ENCODE data around the gene RAPGEF3. TPM values are rescaled to one million over a fixed set of nuclear protein-coding genes. Genes with fewer than 3 reads are reported as not detected.

The RAPGEF3 gene
- total and polyA plus RNA-seq, 2 of the 8 experiments (the other 6 are each of a cell fraction or from before 2014, with no cell fraction given): 5.0 to 9.4 TPM

DNA sequence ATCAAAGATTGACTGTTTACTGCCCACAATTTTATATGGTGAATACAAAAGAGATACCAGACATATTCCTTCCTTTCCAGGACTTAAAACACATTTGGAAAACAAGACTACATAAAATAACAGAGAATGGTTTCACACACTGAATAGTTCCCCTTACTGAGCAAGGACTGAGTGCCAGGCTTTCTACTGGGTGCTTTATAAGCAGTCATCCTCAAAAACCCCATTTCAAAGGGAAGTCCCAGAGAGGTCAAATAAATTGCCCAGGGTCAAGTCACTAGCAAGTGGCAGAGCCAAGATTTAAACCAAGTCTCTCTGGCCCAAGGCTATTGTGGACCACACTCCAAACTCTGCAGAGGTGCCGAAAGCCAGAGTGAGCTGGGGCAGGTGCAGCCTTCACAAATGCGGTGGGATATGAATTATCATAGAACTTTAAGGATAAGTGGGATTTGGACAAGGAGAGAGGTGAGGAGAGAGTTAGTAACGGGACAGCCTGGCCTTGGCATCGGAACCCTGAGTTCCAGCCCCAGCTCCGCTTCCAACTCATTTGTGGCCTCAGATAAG is 43.8 kb downstream of the RAPGEF3 start:
- H2BK5ac ChIP-seq (ENCODE audit: low read depth, low read length): no peak overlapping the region
- H4K5ac ChIP-seq (ENCODE audit: insufficient read length, low read depth, low read length): no peak overlapping the region
- H2BK15ac ChIP-seq (ENCODE audit: low read length): no peak overlapping the region
- no peak overlapping the region for H3K4me3 ChIP-seq (ENCODE audit: extremely low read depth in 1 of 4, insufficient read depth in 2 of 4, low read depth in 3 of 4, low read length in 4 of 4)
- H2BK20ac ChIP-seq (ENCODE audit: low read length): no peak overlapping the region
- H2AFZ ChIP-seq (ENCODE audit: low read length): no peak overlapping the region
- no peak overlapping the region for H2BK12ac ChIP-seq (ENCODE audit: low read depth, low read length)
- CTCF ChIA-PET (ENCODE audit: partially characterized antibody): interaction anchor here (0.6 to 64.6 kb wide), 32 partner anchors 9 to 1609 kb away, joined by 3 to 2442 read pairs (median 5); partner anchors contain the start of genes ENDOU, RAPGEF3, RPAP3 and SLC48A1
- no peak overlapping the region for H3K9ac ChIP-seq (replicated peaks in 1 of 4; ENCODE audit: extremely low read depth in 1 of 4, low read depth in 3 of 4, low read length in 3 of 4)
- H3K9me3 ChIP-seq (ENCODE audit: insufficient read depth in 2 of 2, low read depth in 1 of 2, low read length in 1 of 2): no peaks in the 10 kb centered on the region
- H4K91ac ChIP-seq (replicated peaks; ENCODE audit: insufficient read length, low read length): no peak overlapping the region
- H3K14ac ChIP-seq (ENCODE audit: insufficient read length): no peak overlapping the region
- no peak overlapping the region for H3K23ac ChIP-seq (ENCODE audit: insufficient read length)
- H3K4ac ChIP-seq (replicated peaks; ENCODE audit: insufficient read length, low read depth, low read length): no peak overlapping the region
- H4K8ac ChIP-seq (ENCODE audit: extremely low read depth, insufficient read depth, low read length): no peak overlapping the region
- FAIRE-seq (no peak), DNase-seq (ENCODE audit: low read depth in 1 of 2, low spot score in 2 of 2) (no peak)
- 54% methylated on average over 5 of the region's 5 CpGs; no CpG with 5 or more reads in 1 of the 2 experiments for WGBS, 2 experiments (ENCODE audit: extremely low coverage in 1 of 2, insufficient coverage in 1 of 2, insufficient read length in 1 of 2, insufficient replicate concordance in 2 of 2, low coverage in 1 of 2, low lambda C conversion rate in 2 of 2, missing lambda C conversion rate in 1 of 2)
- H3K79me1 ChIP-seq (ENCODE audit: low read depth, low read length): no peaks in the 10 kb centered on the region
- H3K4me1 ChIP-seq (replicated peaks in 1 of 4; ENCODE audit: control insufficient read depth in 3 of 4, insufficient read depth in 4 of 4, low read length in 3 of 4): peaks cover 4 to 9% (median 8%) of the 10 kb centered on the region in 4 experiments; a peak in 5 of 7 replicates
- H3K23me2 ChIP-seq (ENCODE audit: low read depth, low read length): no peaks in the 10 kb centered on the region
- no peak overlapping the region for H3K27ac ChIP-seq (ENCODE audit: low read depth, low read length)
- H3K79me2 ChIP-seq (ENCODE audit: control insufficient read depth in 1 of 2, insufficient read depth in 2 of 2, low read length in 2 of 2): no peaks in the 10 kb centered on the region
- 0 out of 8 replicates have a peak, but pooled peaks cover 0 to 1% (median 0%) of the 10 kb centered on the region in 4 experiments for H3K36me3 ChIP-seq (ENCODE audit: control insufficient read depth in 2 of 4, insufficient read depth in 4 of 4, low read length in 3 of 4)
- H3K18ac ChIP-seq (ENCODE audit: extremely low read depth, low read length): no peak overlapping the region
- no peaks in the 10 kb centered on the region for H4K20me1 ChIP-seq (replicated peaks in 1 of 2; ENCODE audit: control insufficient read depth in 1 of 2, insufficient read depth in 2 of 2, low read length in 2 of 2)
- H3K27me3 ChIP-seq (replicated peaks in 1 of 4; ENCODE audit: control insufficient read depth in 3 of 4, extremely low read depth in 1 of 4, insufficient read depth in 3 of 4, low read length in 3 of 4): peaks cover 0 to 7% (median 3%) of the 10 kb centered on the region in 4 experiments; a peak in 3 of 7 replicates
- POLR2A ChIA-PET (ENCODE audit: partially characterized antibody): interaction anchor here (1.2 to 1.9 kb wide), 2 partner anchors 22 to 65 kb away, joined by 4 to 6 read pairs; no protein-coding TSS in a partner anchor
- no peak overlapping the region for H2BK120ac ChIP-seq (replicated peaks; ENCODE audit: low read depth, low read length)
- no peak overlapping the region for H3K56ac ChIP-seq (replicated peaks; ENCODE audit: insufficient read length, low read depth, low read length)
- H3K4me2 ChIP-seq (ENCODE audit: insufficient read depth in 1 of 2, low read depth in 2 of 2, low read length in 2 of 2): no peak overlapping the region
- no peak overlapping the region for H2AK5ac ChIP-seq (ENCODE audit: low read depth, low read length)
- TF ChIP-seq BCL11A (IDR thresholded peaks at IDR 0.05; ENCODE audit: low read depth in 2 of 2, low read length in 2 of 2): no peak
- TF ChIP-seq RAD21 (IDR thresholded peaks at IDR 0.05 in 1 of 2, conservative IDR thresholded peaks at IDR 0.05 in 1 of 2; ENCODE audit: low read depth in 2 of 2, low read length in 2 of 2): no peak
- no peak for TF ChIP-seq SIN3A (conservative IDR thresholded peaks at IDR 0.05 in 1 of 2, IDR thresholded peaks at IDR 0.05 in 1 of 2; ENCODE audit: low read depth in 1 of 2, low read length in 2 of 2)
- TF ChIP-seq NRF1 (IDR thresholded peaks at IDR 0.05; ENCODE audit: low read depth, low read length): no peak
- no peak for TF ChIP-seq HDAC2 (IDR thresholded peaks at IDR 0.05; ENCODE audit: borderline replicate concordance in 1 of 2, low read depth in 2 of 2, low read length in 2 of 2)
- no peak for TF ChIP-seq RFX5 (IDR thresholded peaks at IDR 0.05; ENCODE audit: borderline replicate concordance, low read depth, low read length)
- no peak for TF ChIP-seq MAFK (IDR thresholded peaks at IDR 0.05; ENCODE audit: low read depth, low read length)
- no peak for TF ChIP-seq SIX5 (IDR thresholded peaks at IDR 0.05; ENCODE audit: low read depth, low read length)
- TF ChIP-seq KDM1A (IDR thresholded peaks at IDR 0.05; ENCODE audit: borderline replicate concordance, low read length): no peak
- TF ChIP-seq SAP30 (IDR thresholded peaks at IDR 0.05; ENCODE audit: insufficient read depth, insufficient replicate concordance, low read length): no peak

Data from H1 (cell line).